GM06990 (cell line): ENCODE data around the gene PHETA1.
"Not testable (repeated sequence)": the region's sequence is repeated elsewhere in the genome, so short reads cannot be mapped to it uniquely, and the experiment has no call there.

Experiments used
- DNase-seq: peaks from one replicate; pipeline ENCODE4 v3.0.0-alpha.2; 2011; ENCODE audit not compliant: insufficient read length; ENCODE audit errors: extremely low read depth
- H3K27me3 ChIP-seq: replicated peaks from 2 replicates; pipeline ENCODE4 v1.6.0; 2011; ENCODE audit warnings: low read length; ENCODE audit not compliant: control insufficient read depth, insufficient read depth
- H3K36me3 ChIP-seq: 2 replicates; pipeline ENCODE4 v1.5.1; 2011; ENCODE audit warnings: low read length; ENCODE audit not compliant: control insufficient read depth, insufficient read depth
- H3K4me3 ChIP-seq: replicated peaks from 2 replicates; pipeline ENCODE4 v1.5.1; 2011; ENCODE audit warnings: low read depth, mild to moderate bottlenecking, control low read depth, low read length
- CTCF ChIP-seq: IDR thresholded peaks from 2 replicates; pipeline ENCODE4 v1.5.1; 2011; ENCODE audit warnings: low read length, control low read depth, mild to moderate bottlenecking, inconsistent platforms; ENCODE audit not compliant: insufficient read depth, poor library complexity, severe bottlenecking

PHETA1 gene

GRCh38 chr12:111340231-111340630 is 28.7 kb downstream of the PHETA1 start:
- DNase-seq: no peak
- Histone ChIP-seq H3K36me3 (no peaks in the 10 kb centered on the region), H3K27me3 (no peaks in the 10 kb centered on the region), H3K4me3 (no peak overlapping the region)
- no peak for TF ChIP-seq CTCF

- H3K36me3 ChIP-seq: no peaks in the 10 kb centered on the region
- no peaks in the 10 kb centered on the region; the same call in 1 of the 2 replicates for H3K27me3 ChIP-seq
- no peak overlapping the region for H3K4me3 ChIP-seq
- no peak for TF ChIP-seq CTCF
- DNase-seq: no peak
These were observed 29.5 kb downstream of the PHETA1 start for GRCh38 chr12:111339321-111339938.

- no peak for TF ChIP-seq CTCF
- H3K27me3 ChIP-seq: no peaks in the 10 kb centered on the region; the same call in 1 of the 2 replicates
- H3K36me3 ChIP-seq: no peaks in the 10 kb centered on the region
- no peak for DNase-seq
- no peak overlapping the region for H3K4me3 ChIP-seq
These were observed 30.8 kb downstream of the PHETA1 start for GRCh38 chr12:111338096-111338495.

- Histone ChIP-seq H3K4me3 (no peak overlapping the region), H3K27me3 (no peaks in the 10 kb centered on the region; the same call in 1 of the 2 replicates), H3K36me3 (no peaks in the 10 kb centered on the region)
- DNase-seq: no peak
- TF ChIP-seq CTCF: no peak
These were observed 31.5 kb downstream of the PHETA1 start for GRCh38 chr12:111337371-111337770.

- DNase-seq, H3K36me3 ChIP-seq, H3K27me3 ChIP-seq, H3K4me3 ChIP-seq: not testable (repeated sequence)
These were observed 32.5 kb downstream of the PHETA1 start for GRCh38 chr12:111336411-111336810.

- no peak for TF ChIP-seq CTCF
- Histone ChIP-seq H3K4me3 (no peak overlapping the region), H3K36me3 (no peaks in the 10 kb centered on the region), H3K27me3 (no peaks in the 10 kb centered on the region; the same call in 1 of the 2 replicates)
- DNase-seq: no peak
These were observed 33.1 kb downstream of the PHETA1 start for GRCh38 chr12:111335811-111336210.

- not testable (repeated sequence) for DNase-seq, H3K36me3 ChIP-seq, H3K4me3 ChIP-seq, H3K27me3 ChIP-seq
These were observed 33.6 kb downstream of the PHETA1 start for GRCh38 chr12:111335301-111335700.
